ENCODE data around the gene STIM1.
A peak's percentile ranks its signal among the peaks of the same experiment; 100 is the strongest.

Gene STIM1

DNA sequence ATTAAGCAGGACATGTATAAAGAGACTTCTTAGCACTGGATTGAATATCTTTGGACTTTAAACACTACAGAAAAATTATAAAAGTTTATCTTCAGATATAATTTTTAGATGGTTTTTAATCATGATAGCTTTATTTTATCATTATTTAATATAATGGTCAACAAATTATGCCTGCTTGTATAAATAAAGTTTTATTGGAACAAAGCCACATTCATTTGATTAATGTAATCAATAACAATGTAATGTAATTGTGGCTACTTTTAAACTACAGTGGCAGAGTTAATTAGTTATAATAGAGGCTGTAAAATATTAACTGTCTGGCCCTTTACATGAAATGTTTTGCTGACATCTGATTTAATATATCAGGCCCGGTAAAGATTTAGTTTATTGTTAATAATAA lies 70.0 kb downstream of the STIM1 start:
- DNase-seq, result no peak

DNA sequence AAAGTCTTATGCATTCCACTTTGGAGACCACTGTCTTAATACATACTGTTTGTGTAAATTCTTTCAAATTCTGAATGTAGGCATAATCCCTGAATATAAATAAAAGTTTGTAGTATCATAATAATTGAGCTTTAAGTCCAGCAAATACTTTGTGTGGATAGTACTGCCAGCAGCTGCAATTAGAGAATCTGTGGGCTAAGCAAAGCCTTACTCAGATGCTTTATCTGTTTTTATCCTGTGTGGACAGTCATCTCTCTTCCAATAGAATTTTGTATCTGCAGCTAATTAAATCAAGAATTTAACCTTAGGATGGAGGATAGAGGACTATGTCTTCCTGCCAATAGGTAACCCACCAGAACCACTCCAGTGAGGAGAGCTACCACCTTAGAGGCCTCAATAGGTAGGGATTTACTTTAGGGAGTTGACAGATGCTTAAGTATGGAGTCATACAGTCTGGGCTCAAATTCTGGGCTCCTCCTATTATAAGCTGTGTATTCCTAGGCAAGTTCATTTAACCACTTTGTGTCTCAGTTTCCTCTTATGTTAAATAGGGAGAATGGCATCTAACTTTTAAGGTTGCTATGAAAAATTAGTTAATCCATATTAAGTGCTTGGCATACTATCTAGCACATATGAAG lies 71.1 kb downstream of the STIM1 start:
- no peak for DNase-seq

DNA sequence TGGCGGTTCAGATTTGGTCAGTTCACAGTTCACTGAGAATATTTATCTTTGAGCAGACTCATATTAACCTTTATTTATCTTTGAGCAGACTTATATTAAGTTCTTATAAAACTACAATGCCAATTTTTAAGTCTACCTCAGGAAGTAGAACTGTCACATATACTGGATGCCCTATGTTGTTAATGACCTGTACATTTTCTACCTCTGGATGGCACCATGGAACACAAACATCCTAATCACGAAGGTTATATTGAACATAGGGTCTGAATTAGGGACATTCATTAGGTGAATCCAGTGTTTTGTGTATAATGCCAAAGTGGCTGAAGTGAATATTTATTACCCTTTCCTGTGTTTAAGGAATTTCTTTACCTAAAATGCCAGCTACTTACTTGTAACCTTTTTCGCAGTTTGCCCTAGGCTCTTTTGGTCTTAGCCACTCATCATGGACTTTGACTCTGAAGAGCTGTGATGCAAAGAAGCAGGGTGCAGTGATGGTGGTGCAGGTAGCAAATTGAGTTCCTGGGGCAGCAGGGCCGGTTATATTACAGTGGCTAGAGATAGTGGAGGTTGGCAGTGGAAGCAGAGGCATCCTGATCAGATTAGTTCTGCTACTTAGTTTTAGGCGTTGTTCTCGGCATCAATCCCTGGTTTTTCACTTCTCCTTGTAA lies 71.8 kb downstream of the STIM1 start:
- no peak for DNase-seq

DNA sequence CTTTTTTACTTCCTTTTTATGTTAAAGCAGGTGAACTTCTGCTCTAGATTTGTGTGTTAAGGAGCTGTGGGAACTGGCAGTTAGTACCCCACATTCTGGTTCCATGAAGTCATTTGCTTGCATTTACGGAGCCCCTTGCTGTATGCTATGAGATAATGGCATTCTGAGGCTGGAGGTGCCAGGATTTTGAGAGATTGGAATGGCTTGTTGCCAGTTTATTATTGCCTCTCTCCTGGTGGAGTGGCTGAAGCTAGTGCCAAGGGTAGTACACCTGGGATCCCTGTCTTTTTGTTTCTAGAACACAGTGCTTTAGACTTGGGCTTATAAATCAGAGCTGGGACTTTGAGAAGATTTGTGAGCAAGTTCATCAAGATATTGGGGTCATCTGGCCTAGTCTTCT lies 73.8 kb downstream of the STIM1 start:
- no peak for DNase-seq

DNA sequence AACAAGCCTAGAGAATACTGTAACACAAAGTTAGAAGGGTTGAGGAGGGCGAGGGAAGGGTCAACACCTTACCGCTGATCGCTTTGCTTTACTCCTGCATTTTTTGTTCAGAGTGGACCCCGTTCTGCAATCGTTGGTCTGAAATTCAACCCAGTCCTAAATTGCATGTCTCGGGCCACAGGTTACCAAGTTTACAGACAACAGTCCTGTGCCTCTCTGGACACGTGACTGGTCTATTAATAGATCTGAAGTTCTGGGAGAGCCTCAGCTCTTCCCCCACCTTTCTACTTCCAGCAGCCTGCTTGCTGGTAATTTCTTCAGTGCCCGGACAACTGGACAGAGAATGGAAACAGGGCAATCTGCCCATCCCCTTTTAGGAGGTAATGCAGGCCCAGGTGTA lies 74.2 kb downstream of the STIM1 start:
- no peak for DNase-seq

DNA sequence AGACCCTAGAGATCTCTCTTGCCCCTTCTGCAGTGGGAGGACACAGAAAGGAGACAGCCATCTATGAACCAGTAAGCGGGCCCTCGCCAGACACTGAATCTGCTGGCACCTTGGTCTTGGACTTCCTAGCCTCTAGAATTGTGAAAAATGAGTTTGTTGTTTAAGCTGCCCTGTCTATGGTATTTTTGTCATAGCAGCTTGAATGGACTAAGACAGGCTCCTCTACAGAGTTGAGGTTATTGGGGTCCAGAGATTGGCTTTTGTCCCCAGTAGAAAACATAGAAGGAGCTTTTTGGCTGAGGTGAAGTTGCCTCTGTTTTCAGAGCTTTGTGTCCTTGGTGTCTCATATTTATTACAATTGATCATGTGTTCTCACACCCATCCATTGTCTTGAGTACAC lies 77.2 kb downstream of the STIM1 start:
- DNase-seq, result no peak

DNA sequence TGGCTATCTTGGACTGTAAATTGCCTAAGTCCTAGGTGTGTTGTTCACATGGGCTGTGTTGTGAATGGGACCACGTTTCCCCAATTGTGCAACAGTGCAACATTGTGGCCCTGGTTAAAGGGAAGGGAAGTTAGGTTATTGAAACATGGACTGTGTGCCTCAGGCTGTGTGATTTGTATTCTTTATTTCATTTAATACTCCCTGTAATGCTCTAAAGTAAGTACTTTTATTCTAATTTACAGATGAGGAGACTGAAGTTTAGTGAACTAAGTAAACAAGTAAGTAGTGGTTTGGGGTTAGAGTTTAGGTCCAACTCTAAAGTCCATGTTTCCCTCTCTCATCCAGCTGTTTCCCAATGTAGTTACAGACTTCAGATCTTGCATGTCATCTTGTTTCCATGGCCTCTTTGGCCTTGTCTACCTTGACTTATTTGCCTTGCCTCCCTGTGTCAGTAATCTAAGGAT lies 77.7 kb downstream of the STIM1 start:
- DNase-seq, result no peak

DNA sequence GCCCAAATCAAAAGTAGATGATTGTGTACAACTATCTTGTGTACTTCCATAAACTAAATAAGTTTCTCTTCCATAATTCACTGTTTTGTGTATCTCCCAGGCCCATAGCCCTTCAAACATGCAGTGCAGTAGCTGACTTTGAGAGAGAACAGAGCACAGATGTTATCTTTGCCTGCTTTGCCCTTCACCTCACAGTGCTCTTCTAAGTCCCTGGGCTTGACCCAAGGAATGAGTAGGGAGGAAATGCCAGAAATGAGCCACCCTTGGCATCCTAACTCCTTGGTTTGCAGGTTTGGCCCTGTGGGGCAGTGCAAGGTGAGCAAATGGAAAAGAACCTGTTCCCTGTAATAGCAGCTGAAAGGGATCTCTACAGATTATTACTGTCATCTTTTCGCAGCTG lies 79.2 kb downstream of the STIM1 start:
- no peak for DNase-seq

DNA sequence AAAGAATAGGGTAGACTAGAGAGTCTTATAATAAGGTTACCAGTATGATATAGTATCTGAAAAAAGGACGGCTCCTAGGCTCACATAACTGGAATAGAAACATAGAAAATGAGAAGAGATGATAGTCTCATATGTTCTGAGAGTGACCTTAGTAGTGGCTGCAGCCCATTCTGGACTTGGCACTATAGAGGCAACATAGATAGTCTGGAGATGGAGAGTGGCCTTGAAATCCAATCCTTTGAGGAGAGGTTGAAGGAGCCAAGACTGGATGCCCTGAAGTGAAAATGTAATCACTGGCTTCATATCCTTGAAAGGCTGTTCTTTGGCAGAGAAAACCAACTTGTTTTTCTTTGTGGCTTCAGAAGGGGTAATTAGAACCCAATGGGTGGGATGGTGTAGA lies 81.1 kb downstream of the STIM1 start:
- no peak for DNase-seq

DNA sequence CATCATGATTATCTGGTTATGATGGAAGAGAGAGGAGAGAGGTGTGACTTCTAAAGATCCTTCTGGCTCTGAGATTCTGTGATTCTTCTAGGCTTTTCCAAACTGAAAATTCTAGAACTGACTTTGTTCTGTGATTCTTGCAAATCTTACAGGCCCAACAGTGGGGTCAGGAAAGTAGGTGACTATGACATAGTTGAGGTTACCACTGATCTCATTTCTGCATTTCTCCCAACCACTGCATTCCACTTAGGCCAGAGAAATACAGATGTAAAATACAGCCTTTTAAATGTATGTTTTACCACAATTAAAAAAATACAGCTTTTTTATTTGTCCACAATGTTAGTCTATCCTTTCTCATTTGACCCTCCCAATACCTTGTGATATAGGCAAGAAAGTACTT lies 83.7 kb downstream of the STIM1 start:
- DNase-seq, result no peak

DNA sequence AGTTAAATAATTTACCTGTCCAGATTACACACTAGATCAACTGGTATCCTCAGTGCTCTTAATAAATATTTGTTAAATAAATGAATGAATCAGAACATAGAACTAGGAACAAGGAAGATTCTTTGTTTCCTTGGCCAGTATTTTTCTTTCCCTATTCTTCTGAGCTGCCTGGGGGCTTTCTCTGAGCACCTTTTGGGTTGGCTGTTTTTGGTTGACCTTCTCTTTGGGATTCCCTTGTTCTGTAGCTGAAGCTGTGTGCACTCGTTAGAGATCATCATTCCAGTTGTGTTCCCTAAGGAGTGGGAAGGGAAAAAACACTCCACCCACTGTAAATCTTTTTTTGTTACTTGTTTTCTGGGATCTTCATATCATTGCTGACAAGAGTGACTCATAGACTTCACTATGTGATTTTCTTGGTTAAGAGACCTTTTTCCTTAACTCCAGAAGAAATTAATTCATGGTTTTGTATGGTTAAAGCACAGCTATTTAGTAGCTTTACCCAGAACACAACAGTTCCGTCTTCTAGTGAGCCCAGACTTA lies 84.3 kb downstream of the STIM1 start:
- DNase-seq, result no peak

DNA sequence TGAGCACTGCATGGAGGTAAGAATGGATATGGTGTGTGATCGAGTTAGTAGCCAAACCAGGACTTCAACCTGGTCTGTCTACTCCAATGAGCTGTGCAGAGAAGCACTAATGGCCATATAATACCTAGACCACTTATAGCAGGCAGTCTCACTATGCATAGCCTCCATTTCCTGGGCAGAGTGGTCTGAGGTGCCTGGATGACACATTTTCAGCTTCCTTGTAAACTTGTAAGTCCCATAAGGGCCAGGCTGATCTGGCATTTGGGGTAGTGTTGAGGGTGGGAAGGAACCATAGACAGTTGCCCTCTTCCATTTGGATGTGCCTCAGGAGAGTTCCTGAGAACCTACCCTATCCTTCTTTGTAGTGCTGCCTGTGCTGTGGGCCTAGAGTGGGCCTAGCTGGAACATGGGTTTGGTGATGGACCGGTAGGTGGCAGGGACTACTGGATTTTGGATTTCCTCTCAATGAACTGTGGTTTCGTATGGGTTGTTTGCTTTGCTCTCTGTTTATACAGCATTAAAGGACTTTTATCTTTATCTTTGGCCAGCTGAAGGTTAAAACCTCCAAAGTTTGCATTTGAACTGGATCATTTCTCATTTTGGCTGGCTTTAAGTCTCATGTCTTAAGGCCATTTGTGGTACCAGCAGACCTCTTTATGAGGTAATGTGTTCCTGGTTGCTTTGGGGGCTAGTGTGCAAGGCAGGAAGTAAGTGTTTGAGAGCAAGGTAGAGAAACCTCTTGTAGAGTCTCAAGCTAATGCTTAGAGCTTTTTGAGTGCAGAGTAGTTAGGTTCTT lies 86.9 kb downstream of the STIM1 start:
- no peak for DNase-seq

DNA sequence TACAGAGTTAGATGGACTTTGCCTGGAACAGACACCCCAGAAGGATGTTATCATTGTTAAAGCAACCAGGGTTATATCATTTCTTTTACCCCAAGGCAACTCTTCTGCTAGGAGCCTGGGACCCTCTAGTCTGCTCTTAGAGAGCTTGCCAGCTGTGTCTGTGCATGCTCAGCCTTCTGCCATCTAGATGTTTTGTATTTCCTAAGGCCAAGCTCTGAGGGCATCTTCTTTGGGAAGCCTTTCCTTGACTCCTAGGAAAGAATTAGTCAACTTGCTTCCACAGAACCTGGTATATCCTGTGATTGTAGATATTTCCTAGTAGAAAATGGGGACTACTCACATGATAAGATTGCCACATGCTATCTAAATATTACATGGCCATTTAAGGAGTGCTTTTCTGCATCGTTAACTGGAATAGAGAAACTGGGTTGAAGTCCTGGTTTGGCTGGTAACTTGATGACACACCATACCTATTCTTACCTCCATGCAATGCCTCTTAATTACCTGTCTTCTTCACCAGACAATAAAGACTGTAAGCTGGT lies 87.6 kb downstream of the STIM1 start:
- DNase-seq, result no peak

DNA sequence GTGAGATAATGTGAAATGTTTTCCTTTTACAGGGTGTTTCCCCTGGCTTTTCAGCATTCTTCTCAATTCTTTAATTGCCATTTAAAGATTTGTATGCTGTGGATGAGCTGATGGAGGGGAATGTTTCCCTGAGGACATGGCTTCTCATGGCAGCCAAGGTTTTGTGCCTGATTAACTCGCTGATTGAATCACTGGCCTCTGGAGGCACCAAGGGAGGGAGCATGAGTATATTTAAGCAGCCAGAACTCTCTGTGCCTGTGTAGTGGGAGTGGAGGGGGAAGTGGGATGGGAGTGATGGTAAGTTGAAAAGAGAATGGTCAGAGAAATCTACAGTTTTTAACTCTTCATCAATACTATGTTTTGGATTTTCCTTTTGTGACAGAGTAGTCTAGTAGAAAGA lies 88.7 kb downstream of the STIM1 start:
- no peak for DNase-seq

DNA sequence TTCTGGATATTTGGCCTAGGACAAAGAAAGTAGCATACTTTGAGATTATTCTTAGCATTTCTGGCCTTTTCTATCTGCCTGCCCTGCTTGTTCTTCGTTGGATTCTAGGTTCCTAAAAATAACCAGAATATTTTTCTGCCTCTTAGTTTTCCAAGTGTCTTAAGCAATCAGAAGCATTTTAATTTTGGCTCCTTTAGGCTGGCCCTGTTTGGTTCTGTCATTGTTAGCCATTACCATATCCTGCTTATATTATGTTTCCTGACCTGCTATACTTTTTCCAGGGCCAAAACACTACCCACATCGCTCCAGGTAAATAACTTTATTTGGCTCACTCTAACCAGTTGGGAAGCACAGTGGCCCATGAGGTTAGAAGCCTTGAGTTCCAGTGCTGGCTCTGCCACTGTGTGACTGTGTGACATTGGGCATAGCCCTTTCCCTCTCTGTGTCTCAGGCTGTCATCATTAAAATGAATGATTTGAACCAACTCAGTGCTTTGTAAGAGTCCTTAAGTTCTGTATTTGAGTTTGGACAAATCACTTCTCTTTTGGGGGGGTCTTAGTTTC lies 91.1 kb downstream of the STIM1 start:
- no peak for DNase-seq

DNA sequence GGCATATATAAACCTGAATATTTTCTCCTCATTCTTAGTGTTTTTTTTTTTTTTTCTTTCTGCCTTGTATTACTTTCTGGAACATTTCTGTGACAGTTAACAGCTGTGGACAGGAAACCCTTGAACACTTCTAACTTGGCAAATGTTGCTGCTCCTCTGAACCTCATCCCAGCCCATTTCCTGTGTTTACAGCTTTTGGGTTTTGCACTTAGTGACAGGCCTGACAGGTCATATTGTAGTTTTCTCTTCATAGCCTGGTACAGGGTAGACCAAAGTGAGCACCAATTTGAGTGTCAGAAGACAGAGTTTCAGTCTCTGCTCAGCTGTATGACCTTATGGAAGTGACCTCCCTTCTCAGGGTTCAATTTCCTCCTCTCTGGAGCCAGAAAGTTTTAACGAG lies 91.6 kb downstream of the STIM1 start:
- peak; percentile 38 for DNase-seq

DNA sequence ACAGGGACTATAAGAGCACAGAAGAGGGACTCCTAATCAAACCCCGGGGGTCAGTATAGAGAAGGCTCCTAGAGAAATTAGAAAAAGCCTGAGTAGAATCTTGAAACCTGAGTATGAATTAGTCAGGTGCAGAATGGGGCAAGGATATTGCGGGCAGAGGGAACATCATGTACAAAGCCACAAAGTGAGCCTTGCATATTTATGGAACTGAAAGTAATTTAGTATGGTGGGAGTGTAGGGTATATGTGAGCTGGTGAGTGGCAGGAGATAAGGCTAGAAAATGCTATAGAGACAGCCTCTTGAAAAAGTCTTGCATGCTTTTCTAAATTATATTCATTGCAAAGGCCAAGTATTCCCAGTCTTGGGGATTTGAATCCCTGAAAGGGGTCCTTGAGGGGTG lies 93.7 kb downstream of the STIM1 start:
- peak; percentile 9 for DNase-seq

DNA sequence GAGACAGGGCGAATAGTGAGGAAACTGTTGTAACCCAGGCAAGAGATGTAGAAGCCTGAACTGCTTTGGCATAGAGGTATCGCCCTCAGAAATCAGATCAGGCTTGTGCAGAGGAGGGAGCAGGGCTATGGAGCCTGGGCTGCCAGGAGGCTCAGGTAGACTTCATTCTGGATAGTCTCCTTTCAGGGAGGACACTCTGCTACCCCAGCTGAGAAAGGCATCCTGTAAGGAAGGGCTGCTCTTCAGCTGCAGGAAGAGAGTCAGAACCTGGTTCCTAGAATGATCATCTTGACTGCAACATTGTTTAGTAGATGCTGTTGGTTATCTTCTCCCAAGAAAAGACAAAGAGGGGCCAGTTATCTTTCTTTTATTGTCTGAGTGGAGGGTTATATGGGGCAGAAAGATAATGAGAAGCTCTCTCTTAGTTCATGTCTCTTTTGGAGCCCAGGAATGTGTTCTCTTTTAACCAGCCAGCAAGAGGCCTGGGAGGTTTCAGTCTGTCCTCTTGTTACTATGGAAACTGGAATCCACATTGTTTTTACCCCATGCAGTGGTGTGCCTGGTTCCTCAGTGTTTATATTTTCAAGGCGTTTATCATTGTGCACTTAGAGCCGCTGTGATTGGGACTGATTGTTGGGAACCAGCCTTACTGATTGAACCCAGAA lies 95.7 kb downstream of the STIM1 start:
- no peak for DNase-seq

DNA sequence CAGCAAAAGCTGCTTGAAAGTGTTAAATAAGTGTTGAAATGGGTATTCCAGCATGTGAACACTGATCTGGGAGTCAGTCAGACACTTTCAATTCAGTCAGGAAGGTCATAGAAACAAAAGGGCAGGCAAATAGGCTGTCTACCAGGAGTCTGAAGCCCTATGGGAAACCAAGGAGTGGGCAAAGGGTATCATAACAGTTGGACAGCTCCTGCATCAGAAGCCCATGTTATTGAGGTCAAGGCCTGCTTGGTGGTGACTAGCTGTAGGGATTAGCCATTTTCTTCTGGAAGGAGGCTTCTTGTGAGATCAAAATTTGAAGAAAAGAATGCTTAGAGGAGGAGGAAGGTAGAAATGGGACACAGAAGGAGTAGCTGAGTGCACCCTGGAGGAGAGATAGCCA lies 97.3 kb downstream of the STIM1 start:
- DNase-seq, result no peak

DNA sequence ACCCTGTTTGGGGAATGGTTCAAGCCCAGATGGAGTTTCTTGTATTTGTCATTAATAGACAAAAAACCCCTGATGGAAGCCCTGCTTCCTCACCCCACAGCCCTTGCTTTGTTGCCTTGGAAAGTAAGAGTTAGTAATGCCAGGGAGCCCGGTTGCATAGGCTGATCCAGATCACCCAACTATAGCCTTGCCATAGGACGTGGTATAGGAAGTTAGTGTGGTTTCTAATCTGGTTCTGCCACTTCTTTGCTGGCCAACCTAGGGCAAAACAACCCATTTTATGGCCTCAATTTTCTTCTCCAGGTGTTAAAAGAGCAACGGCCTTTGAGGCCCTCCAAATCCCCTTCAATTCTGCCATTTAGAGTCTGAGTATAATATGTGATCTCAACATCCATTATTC lies 97.9 kb downstream of the STIM1 start:
- DNase-seq, result no peak

DNA sequence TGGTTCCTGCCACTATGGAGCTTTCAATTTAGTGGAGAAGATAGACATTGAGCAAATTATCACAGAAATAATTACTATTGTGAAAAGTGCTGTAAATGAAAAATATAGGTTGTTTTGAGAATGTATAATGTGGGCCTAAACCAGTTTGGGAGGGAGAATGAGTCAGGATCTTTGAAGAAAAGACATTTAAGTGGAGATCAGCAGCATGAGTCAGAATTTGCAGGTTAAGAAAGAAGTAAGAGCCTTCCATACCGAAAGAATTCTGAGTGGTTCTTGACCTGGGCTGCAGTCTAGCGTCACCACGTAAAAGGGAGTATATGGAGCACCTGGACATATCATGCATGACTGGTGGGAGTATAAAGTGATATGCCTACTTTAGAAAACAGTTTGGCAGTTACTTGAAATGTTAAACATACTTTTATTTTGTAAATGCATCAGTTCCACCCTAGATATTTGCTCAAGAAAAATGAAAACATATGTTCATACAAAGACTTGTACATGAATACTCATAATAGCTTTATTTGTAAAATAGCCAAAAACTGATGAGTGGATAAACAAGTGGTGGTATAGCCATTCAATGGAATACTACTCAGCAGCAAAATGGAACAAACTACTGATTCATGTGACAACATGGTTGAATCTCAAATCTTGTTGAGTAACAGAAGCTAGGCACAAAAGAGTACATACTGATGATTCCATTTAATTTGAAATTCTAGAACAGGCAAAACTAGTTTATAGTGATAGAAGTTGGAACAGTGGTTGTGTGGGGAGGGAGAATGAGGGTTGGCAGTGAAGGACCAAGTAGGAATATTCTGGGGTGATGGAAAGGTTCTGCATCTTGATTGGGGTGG lies 99.2 kb downstream of the STIM1 start:
- DNase-seq, result no peak

DNA sequence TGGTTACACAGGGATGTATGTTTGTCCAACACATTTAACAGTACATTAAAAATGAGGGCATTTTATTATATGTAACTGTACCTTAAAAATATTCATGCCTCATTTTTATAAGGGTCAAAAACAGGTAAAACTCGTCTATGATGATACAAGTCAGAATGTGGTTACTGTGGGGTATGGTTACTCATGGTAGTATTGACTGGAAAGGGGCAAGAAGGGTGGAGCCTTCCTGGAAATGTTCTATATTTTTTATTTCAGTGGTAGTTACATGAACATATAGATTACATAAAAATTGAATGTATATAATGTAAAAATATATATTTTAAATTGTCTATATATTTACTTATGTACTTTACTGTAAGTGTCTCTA lies 99.8 kb downstream of the STIM1 start:
- no peak for DNase-seq
